NCI-H2171 (cell line): ENCODE data around the gene CYP1A1.
"Not testable (repeated sequence)": the region's sequence is repeated elsewhere in the genome, so short reads cannot be mapped to it uniquely, and the experiment has no call there.

Experiments used
- DNase-seq: peaks from one replicate; lab custom pipeline; 2025; lab: John Stamatoyannopoulos, UW

The CYP1A1 gene

GRCh38 chr15:74738239-74738638, 12.9 kb upstream of the CYP1A1 start:
- DNase-seq, result not testable (repeated sequence)

- no peak for DNase-seq
Measured at GRCh38 chr15:74735305-74735704, 10.0 kb upstream of the CYP1A1 start.

GRCh38 chr15:74733269-74733668, 7.9 kb upstream of the CYP1A1 start:
- no peak for DNase-seq

- DNase-seq, result no peak
Measured at GRCh38 chr15:74732846-74733245, 7.5 kb upstream of the CYP1A1 start.

- no peak for DNase-seq
Measured at GRCh38 chr15:74730619-74731316, 5.4 kb upstream of the CYP1A1 start.

GRCh38 chr15:74729372-74729771, 4.0 kb upstream of the CYP1A1 start:
- DNase-seq, result not testable (repeated sequence)

- not testable (repeated sequence) for DNase-seq
Measured at GRCh38 chr15:74728699-74729098, 3.4 kb upstream of the CYP1A1 start.

- peak; percentile 8 for DNase-seq
Measured at GRCh38 chr15:74727727-74728126, 2.4 kb upstream of the CYP1A1 start.

- no peak for DNase-seq
Measured at GRCh38 chr15:74726774-74727164, 1.4 kb upstream of the CYP1A1 start.

- no peak for DNase-seq
Measured at GRCh38 chr15:74725845-74726773, 781 bp upstream of the CYP1A1 start.

- DNase-seq, result no peak
Measured at GRCh38 chr15:74724570-74725224, 631 bp downstream of the CYP1A1 start.

- peak; percentile 60 for DNase-seq
Measured at GRCh38 chr15:74723754-74724334, 1.5 kb downstream of the CYP1A1 start.

GRCh38 chr15:74723187-74723586, 2.1 kb downstream of the CYP1A1 start:
- DNase-seq, result no peak

- no peak for DNase-seq
Measured at GRCh38 chr15:74722591-74722990, 2.7 kb downstream of the CYP1A1 start.

- no peak for DNase-seq
Measured at GRCh38 chr15:74716651-74717050, 8.7 kb downstream of the CYP1A1 start.

- no peak for DNase-seq
Measured at GRCh38 chr15:74712311-74712710, 13.0 kb downstream of the CYP1A1 start.

GRCh38 chr15:74710319-74711094, 14.8 kb downstream of the CYP1A1 start:
- no peak for DNase-seq

GRCh38 chr15:74709892-74710291, 15.4 kb downstream of the CYP1A1 start:
- no peak for DNase-seq

GRCh38 chr15:74709011-74709410, 16.3 kb downstream of the CYP1A1 start:
- no peak for DNase-seq

- DNase-seq, result no peak
Measured at GRCh38 chr15:74696808-74697207, 28.5 kb downstream of the CYP1A1 start.

GRCh38 chr15:74696398-74696729, 29.0 kb downstream of the CYP1A1 start:
- DNase-seq, result no peak
